HepG2 (cell line): Measurements from ENCODE around the gene MFAP4. TPM values are rescaled to one million over a fixed set of nuclear protein-coding genes. Genes with fewer than 3 reads are reported as not detected.
A peak's percentile ranks its signal among the peaks of the same experiment; 100 is the strongest.

Source experiments
- ATF7-NPFF ChIP-seq: sonication (generic); formaldehyde crosslinking; IDR thresholded peaks from 2 replicates; pipeline ENCODE4 v1.8.1; 2023; ENCODE audit warnings: mild to moderate bottlenecking, low read depth, missing genetic modification reagents, moderate library complexity
- CEBPZ ChIP-seq: IDR thresholded peaks from 2 replicates; pipeline ENCODE4 v1.6.1; 2012; ENCODE audit warnings: low read length, improper control_type of control experiment
- HES4 ChIP-seq: sonication (generic); formaldehyde crosslinking; IDR thresholded peaks from 2 replicates; pipeline ENCODE4 v1.9.0; 2021; ENCODE audit warnings: mild to moderate bottlenecking, missing genetic modification reagents, borderline replicate concordance
- KLF9 ChIP-seq: IDR thresholded peaks from 2 replicates; pipeline ENCODE4 v1.6.1; 2016; ENCODE audit warnings: low read depth
- LCORL ChIP-seq, 2 experiments: fragments of 450-650 bp in 1 of 2; sonication (generic) in 1 of 2; formaldehyde crosslinking in 1 of 2; IDR thresholded peaks; 2 replicates each; pipeline versions ENCODE4 v1.5.0 to v1.6.1; 2017 to 2020; ENCODE audit warnings: antibody characterized with exemption in 1 of 2, missing genetic modification reagents in 1 of 2
- MNT ChIP-seq: fragments of 450-650 bp; IDR thresholded peaks from 2 replicates; pipeline ENCODE4 v1.6.1; 2016
- PTBP1 ChIP-seq: fragments of 200-400 bp; formaldehyde crosslinking; IDR thresholded peaks from 2 replicates; pipeline ENCODE4 v1.6.1; 2018; ENCODE audit warnings: low read length, low read depth; ENCODE audit not compliant: poor library complexity, severe bottlenecking
- SMC3 ChIP-seq: IDR thresholded peaks from 2 replicates; pipeline ENCODE4 v1.6.1; 2011; ENCODE audit warnings: low read length, improper control_type of control experiment
- STAG1 ChIP-seq: sonication (generic); formaldehyde crosslinking; IDR thresholded peaks from 2 replicates; pipeline ENCODE4 v1.4.0; 2020; ENCODE audit warnings: missing genetic modification reagents
- TAF15 ChIP-seq: fragments of 200-400 bp; formaldehyde crosslinking; IDR thresholded peaks from one replicate; pipeline ENCODE4 v1.6.1; 2018; ENCODE audit warnings: mild to moderate bottlenecking, low read depth, low read length; ENCODE audit not compliant: poor library complexity, severe bottlenecking
- ZFX ChIP-seq: sonication (generic); formaldehyde crosslinking; IDR thresholded peaks from 2 replicates; pipeline ENCODE4 v1.4.0; 2020; ENCODE audit warnings: mild to moderate bottlenecking, low read depth, missing genetic modification reagents, moderate library complexity
- ZNF557 ChIP-seq: sonication (generic); formaldehyde crosslinking; IDR thresholded peaks from 2 replicates; pipeline ENCODE4 v1.4.0; 2020; ENCODE audit warnings: missing genetic modification reagents
- ZNF605 ChIP-seq: sonication (generic); formaldehyde crosslinking; IDR thresholded peaks from 2 replicates; pipeline ENCODE4 v1.8.0; 2022; ENCODE audit warnings: mild to moderate bottlenecking, missing genetic modification reagents
- ZNF607 ChIP-seq: sonication (generic); formaldehyde crosslinking; IDR thresholded peaks from 2 replicates; pipeline ENCODE4 v1.5.1; 2020; ENCODE audit warnings: missing genetic modification reagents, mild to moderate bottlenecking, borderline replicate concordance
- ZNF614 ChIP-seq: IDR thresholded peaks from 2 replicates; pipeline ENCODE4 v1.6.1; 2018; ENCODE audit warnings: missing biosample characterization, missing genetic modification reagents, inconsistent platforms, borderline replicate concordance
- polyA plus RNA-seq, 8 experiments: library from polyadenylated mRNA; depleted of rRNA in 3 of 8; stranded (reverse) in 7 of 8; unstranded in 1 of 8; fragments of >200 nt; fragmentation: Illumina TruSeq in 4 of 8; extraction: Trizol in 4 of 8; gene quantifications; 2 replicates each; pipeline versions ENCODE4 v1.2.1 to v1.2.3, GENCODE V29; 2011 to 2016; ENCODE audit warnings: low read depth in 4 of 8, missing spikeins in 1 of 8, mixed read lengths in 1 of 8; ENCODE audit not compliant: insufficient read depth in 1 of 8
- total RNA-seq, 5 experiments: library from RNA; depleted of rRNA; stranded (reverse); fragments of >200 nt; fragmentation: Illumina TruSeq; extraction: Trizol; gene quantifications; 2 replicates each; pipeline ENCODE4 v1.2.3, GENCODE V29; 2016; ENCODE audit warnings: low read depth in 1 of 5
- TF ChIP-seq, protein P1 (sequence below): fragments of 450-650 bp; IDR thresholded peaks from 2 replicates; pipeline ENCODE4 v1.6.1; 2017
- TF ChIP-seq, protein P2 (sequence below), 2 experiments: sonication (generic) in 1 of 2; formaldehyde crosslinking in 1 of 2; IDR thresholded peaks; 2 replicates each; pipeline versions ENCODE4 v1.5.1 to v1.6.1; 2011 to 2020; ENCODE audit warnings: borderline replicate concordance in 1 of 2, low read depth in 1 of 2, low read length in 1 of 2, mild to moderate bottlenecking in 1 of 2, missing genetic modification reagents in 1 of 2, moderate library complexity in 1 of 2
- TF ChIP-seq, protein P3 (sequence below): sonication (generic); formaldehyde crosslinking; IDR thresholded peaks from 2 replicates; pipeline ENCODE4 v1.8.1; 2023; ENCODE audit warnings: mild to moderate bottlenecking, missing genetic modification reagents, borderline replicate concordance

The MFAP4 gene
- total and polyA plus RNA-seq, 2 of the 13 experiments (the other 11 are each of a cell fraction or from before 2014, with no cell fraction given): 0.08 TPM; not detected in 1

DNA sequence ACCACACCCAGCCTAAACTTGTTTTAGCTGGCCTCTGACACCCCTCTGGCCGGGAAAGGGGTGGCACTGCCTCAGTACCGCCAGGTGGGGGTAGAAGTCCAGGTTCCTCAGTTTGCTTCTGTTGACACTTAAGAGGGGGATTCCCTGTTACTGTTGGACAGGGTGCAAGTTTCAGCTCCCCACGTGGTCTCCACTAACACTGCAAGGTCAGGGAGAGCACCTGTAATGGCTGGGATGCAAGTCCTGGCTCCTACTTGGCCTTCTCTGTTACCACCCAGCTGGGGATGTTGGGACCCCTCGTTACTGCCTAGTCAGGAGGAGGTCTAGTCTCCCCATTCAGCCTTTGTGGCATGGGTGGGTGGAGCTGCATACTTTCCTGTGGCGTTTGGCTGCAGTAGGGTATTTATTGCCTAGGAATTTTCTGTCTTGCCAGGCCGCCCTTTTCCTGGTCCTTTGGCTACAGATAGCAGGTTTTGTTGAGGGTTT, 10.6 kb upstream of the MFAP4 start (continued):
- peak; percentile 34; the same call in 1 of the 2 replicates for TF ChIP-seq MNT
- TF ChIP-seq ZFX (CRISPR knock-in tag): 0 out of 2 replicates have a peak, but pooled peaks have one; percentile 16
- TF ChIP-seq LCORL (IDR thresholded peaks at IDR 0.05): no peak
- no peak for TF ChIP-seq LCORL (CRISPR knock-in tag; IDR thresholded peaks at IDR 0.05)
- no peak for TF ChIP-seq ZNF557 (CRISPR knock-in tag)
- no peak for TF ChIP-seq KLF9
- TF ChIP-seq, protein P1, sequence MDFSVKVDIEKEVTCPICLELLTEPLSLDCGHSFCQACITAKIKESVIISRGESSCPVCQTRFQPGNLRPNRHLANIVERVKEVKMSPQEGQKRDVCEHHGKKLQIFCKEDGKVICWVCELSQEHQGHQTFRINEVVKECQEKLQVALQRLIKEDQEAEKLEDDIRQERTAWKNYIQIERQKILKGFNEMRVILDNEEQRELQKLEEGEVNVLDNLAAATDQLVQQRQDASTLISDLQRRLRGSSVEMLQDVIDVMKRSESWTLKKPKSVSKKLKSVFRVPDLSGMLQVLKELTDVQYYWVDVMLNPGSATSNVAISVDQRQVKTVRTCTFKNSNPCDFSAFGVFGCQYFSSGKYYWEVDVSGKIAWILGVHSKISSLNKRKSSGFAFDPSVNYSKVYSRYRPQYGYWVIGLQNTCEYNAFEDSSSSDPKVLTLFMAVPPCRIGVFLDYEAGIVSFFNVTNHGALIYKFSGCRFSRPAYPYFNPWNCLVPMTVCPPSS: no peak
- TF ChIP-seq ZNF614 (CRISPR knock-in tag): no peak
- TF ChIP-seq, protein P2, sequence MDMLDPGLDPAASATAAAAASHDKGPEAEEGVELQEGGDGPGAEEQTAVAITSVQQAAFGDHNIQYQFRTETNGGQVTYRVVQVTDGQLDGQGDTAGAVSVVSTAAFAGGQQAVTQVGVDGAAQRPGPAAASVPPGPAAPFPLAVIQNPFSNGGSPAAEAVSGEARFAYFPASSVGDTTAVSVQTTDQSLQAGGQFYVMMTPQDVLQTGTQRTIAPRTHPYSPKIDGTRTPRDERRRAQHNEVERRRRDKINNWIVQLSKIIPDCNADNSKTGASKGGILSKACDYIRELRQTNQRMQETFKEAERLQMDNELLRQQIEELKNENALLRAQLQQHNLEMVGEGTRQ (IDR thresholded peaks at IDR 0.05; ENCODE audit: low read depth, low read length): 0 out of 2 replicates have a peak, but pooled peaks have one; percentile 22
- TF ChIP-seq, protein P2 (CRISPR knock-in tag; IDR thresholded peaks at IDR 0.05; ENCODE audit: borderline replicate concordance): peak; percentile 28; the same call in 1 of the 2 replicates
- no peak for TF ChIP-seq ZNF607
- no peak for TF ChIP-seq HES4 (CRISPR knock-in tag)
- TF ChIP-seq, protein P3, sequence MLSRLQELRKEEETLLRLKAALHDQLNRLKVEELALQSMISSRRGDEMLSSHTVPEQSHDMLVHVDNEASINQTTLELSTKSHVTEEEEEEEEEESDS: no peak
- no peak for TF ChIP-seq TAF15
- no peak for TF ChIP-seq PTBP1
- TF ChIP-seq STAG1 (CRISPR knock-in tag): peak; percentile 70
- TF ChIP-seq SMC3: peak; percentile 64; the same call in 1 of the 2 replicates
- no peak for TF ChIP-seq ATF7-NPFF
- no peak for TF ChIP-seq CEBPZ
- 0 out of 2 replicates have a peak, but pooled peaks have one; percentile 27 for TF ChIP-seq ZNF605 (CRISPR knock-in tag)
